Esophagus squamous epithelium (tissue), 5 donors: ENCODE measurements around the gene KRTDAP. TPM values are rescaled to one million over a fixed set of nuclear protein-coding genes. Genes with fewer than 3 reads are reported as not detected.

Source experiments
- DNase-seq: peaks from one replicate; lab custom pipeline; 2025; lab: John Stamatoyannopoulos, UW
- H3K27ac ChIP-seq, 4 donors: fragments of 200-600 bp; sonication (generic); one replicate each; pipeline ENCODE4 v1.5.1; 2016 to 2019; ENCODE audit warnings: mild to moderate bottlenecking in 1 of 4
- H3K27me3 ChIP-seq, 4 donors: fragments of 200-600 bp; sonication (generic); 1 replicate in 3 of 4; 2 replicates in 1 of 4; pipeline versions ENCODE4 v1.5.1 to v1.6.0; 2017 to 2021; ENCODE audit warnings: antibody characterized with exemption in 1 of 4
- H3K36me3 ChIP-seq, 3 donors: fragments of 200-600 bp; sonication (generic); one replicate each; pipeline ENCODE4 v1.5.1; 2016 to 2019
- H3K4me1 ChIP-seq, 3 donors: fragments of 200-600 bp; sonication (generic); one replicate each; pipeline ENCODE4 v1.5.1; 2017 to 2019
- H3K4me3 ChIP-seq, 4 donors: fragments of 200-600 bp; sonication (generic); 1 replicate in 3 of 4; 2 replicates in 1 of 4; pipeline ENCODE4 v1.5.1; 2016 to 2019; ENCODE audit warnings: mild to moderate bottlenecking in 2 of 4, moderate library complexity in 1 of 4
- H3K9me3 ChIP-seq, 3 donors: fragments of 200-600 bp; sonication (generic); one replicate each; pipeline ENCODE4 v1.5.1; 2016 to 2019
- POLR2A ChIP-seq, 4 donors: fragments of 450-650 bp; IDR thresholded peaks; one replicate each; pipeline ENCODE4 v1.6.1; 2017; ENCODE audit warnings: antibody characterized with exemption in 4 of 4, mild to moderate bottlenecking in 4 of 4, moderate library complexity in 3 of 4
- WGBS, 2 donors: methylation state at CpG; one replicate each; pipeline ENCODE4 v1.1.5; 2018; 5-methylcytosine and 5-hydroxymethylcytosine counted together
- intact Hi-C: fragments of 100-400 bp; cut with DNase I; formaldehyde crosslinking; loops from one replicate; pipeline ENCODE4 v1.15.0; 2022
- total RNA-seq, 4 donors: library from RNA; depleted of rRNA; stranded (reverse); fragments of >200 nt; gene quantifications; one replicate each; pipeline ENCODE4 v1.1.0, GENCODE V29; 2016
- TF ChIP-seq, protein P1 (sequence below), 6 experiments: fragments of 450-650 bp in 4 of 6; fragments of 200-600 bp in 2 of 6; sonication (generic) in 2 of 6; IDR thresholded peaks; one replicate each; pipeline ENCODE4 v1.5.1; 2016 to 2019; ENCODE audit warnings: antibody characterized with exemption in 6 of 6, mild to moderate bottlenecking in 4 of 6, moderate library complexity in 4 of 6
- donor health status: DM: yes; HTN: yes; CAD: no.

Gene KRTDAP
- total RNA-seq, 4 donors from 2014 or later = 4.6 to 656 (median 111) TPM

DNA sequence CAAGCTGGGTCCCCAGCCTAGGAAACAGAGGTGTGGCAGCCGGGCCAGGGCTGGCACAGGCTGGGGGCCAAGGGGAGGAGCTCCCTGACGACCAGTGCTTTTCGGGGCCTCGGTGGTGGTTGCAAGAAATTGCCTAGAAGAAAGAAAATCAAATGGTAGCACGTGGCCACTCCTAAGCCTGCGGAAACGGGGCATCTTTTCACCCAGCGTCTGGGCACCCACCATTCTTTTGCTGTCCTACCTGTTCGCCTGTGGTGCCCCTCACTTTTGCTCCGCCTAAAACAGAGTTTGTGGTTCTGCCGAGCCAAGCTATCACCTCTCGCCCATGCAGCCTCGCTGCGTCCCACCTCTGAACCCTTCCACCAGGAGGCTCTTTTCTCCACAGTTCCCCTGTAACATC is 7.1 kb upstream of the KRTDAP start:
- H3K27ac ChIP-seq = no peak overlapping the region
- TF ChIP-seq POLR2A (IDR thresholded peaks at IDR 0.05) = no peak
- TF ChIP-seq, protein P1, sequence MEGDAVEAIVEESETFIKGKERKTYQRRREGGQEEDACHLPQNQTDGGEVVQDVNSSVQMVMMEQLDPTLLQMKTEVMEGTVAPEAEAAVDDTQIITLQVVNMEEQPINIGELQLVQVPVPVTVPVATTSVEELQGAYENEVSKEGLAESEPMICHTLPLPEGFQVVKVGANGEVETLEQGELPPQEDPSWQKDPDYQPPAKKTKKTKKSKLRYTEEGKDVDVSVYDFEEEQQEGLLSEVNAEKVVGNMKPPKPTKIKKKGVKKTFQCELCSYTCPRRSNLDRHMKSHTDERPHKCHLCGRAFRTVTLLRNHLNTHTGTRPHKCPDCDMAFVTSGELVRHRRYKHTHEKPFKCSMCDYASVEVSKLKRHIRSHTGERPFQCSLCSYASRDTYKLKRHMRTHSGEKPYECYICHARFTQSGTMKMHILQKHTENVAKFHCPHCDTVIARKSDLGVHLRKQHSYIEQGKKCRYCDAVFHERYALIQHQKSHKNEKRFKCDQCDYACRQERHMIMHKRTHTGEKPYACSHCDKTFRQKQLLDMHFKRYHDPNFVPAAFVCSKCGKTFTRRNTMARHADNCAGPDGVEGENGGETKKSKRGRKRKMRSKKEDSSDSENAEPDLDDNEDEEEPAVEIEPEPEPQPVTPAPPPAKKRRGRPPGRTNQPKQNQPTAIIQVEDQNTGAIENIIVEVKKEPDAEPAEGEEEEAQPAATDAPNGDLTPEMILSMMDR (IDR thresholded peaks at IDR 0.05) = no peak
- no peak for DNase-seq
- peaks cover 0 to 19% (median 0%) of the 10 kb centered on the region in 4 donors for H3K27me3 ChIP-seq
- WGBS, 2 donors = 72 to 78% methylated on average over 8 to 12 of the region's 14 CpGs
- H3K4me1 ChIP-seq = peaks cover 5 to 25% (median 7%) of the 10 kb centered on the region in 3 donors
- H3K4me3 ChIP-seq = no peak overlapping the region
- intact Hi-C loops = loop anchor here (5.0 kb wide), 1 partner anchor 145 kb away; no protein-coding TSS in a partner anchor
- H3K36me3 ChIP-seq = no peaks in the 10 kb centered on the region
- no peaks in the 10 kb centered on the region for H3K9me3 ChIP-seq

DNA sequence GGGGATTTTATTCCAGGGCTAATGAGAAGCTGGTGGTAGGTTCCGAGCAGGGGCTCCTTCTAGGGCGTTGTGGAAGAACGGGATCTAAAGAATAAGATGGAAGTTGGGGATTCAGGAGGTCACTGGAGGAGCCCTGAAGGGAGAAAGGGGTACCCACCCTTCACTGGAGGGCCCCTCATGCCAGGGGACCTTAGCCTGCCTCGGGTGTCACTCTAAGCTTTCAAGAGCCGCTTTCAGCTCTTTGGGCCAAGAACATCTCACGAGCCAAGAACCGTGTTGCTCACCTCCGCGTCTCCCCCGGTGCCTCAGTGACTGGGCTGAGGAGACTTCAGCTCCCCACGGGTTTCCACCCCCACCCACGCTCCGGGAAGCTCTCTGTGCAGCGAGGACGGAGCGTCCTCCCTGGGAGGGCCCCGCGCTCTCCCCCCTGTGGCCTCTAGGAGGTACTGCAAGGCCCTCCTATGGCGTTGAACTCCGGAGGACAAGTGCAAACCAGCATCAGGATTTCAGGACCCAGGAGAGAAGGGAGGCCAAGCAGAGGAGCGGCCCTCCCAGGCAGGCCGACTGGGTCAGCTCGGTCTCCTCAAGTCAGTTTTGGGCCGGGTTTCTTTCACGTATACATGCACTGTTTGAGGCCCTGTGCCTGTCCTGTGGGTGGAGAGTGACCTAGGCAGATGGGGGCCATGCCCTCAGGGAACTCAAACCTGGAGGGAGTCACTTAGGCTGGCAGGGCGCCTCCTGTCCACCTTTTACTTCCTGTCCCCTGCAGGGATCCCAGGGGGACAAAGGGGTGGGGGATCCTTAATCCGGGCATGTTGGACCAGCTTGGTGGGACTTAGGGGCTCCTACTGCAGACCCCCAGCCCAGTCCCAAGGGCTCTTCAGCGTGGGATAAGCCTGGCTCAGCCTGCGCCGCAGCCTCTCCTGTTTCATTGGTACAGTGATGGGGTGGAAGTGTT is 5.1 kb upstream of the KRTDAP start:
- Histone ChIP-seq H3K4me3 (peak overlapping the region in 1 of 4 donors; percentile 33), H3K9me3 (no peaks in the 10 kb centered on the region), H3K27me3 (peaks cover 0 to 38% (median 0%) of the 10 kb centered on the region in 4 donors), H3K27ac (no peak overlapping the region), H3K36me3 (no peaks in the 10 kb centered on the region), H3K4me1 (peaks cover 5 to 43% (median 7%) of the 10 kb centered on the region in 3 donors)
- 43 to 55% methylated on average over 7 to 8 of the region's 30 CpGs for WGBS, 2 donors
- intact Hi-C loops = loop anchor here (5.0 kb wide), 1 partner anchor 143 kb away; no protein-coding TSS in a partner anchor
- DNase-seq = no peak
- TF ChIP-seq POLR2A (IDR thresholded peaks at IDR 0.05) = no peak
- TF ChIP-seq, protein P1 (IDR thresholded peaks at IDR 0.05) = peak; percentile 92 to 99 (median 96)

DNA sequence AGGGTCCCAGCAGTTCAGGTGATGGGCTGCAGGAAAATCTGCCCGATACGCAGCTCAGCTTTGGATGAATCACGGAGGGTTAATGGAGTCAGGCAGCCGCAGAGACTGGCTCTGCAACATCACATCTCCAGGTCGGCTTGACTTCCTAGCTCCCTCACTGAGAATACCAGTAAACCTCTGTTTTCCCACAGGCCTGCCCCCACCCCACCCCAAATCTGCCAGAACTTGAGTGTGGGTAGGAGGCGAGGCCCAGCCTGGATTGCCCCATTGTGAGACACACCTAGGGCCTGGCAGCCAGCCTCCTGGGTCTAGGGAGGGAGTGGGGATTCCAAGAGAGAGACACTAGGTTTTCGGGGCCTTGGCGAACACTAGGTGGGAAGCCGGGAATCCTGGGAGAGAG is 3.7 kb upstream of the KRTDAP start:
- H3K27ac ChIP-seq = peak overlapping the region in 2 of 4 donors; percentile 14 to 46
- intact Hi-C loops = no loop called here
- WGBS, 2 donors = 53 to 64% methylated on average over 5 to 8 of the region's 9 CpGs

DNA sequence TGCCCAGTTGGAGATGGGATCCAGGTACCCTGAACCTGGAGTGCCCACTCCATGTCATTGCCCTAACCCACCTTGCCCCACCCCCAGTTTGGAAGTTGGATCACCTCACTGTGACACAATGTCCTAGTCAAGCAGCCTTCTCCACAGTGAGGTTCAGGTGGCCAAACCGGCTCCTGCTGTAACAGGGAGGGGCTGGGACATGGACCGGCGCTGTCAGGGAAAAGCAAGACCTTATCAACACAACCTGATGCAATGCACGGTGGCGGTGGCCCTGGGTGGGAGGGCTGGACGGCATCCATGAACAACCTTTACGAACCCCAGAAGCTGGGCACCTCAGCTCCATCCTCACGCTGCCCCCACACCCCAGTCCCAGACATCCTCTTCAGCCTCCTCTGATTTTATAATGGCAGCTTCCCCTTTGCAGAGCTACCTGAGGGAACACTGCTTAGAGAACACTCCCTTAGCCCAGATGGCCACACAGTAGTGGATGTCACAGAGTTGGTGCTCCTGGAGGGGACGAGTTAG is 1.6 kb upstream of the KRTDAP start:
- intact Hi-C loops = no loop called here
- H3K9me3 ChIP-seq = no peaks in the 10 kb centered on the region
- H3K27me3 ChIP-seq = peaks cover 0 to 71% (median 0%) of the 10 kb centered on the region in 4 donors
- DNase-seq = no peak
- no peak overlapping the region for H3K27ac ChIP-seq
- no peak for TF ChIP-seq POLR2A (IDR thresholded peaks at IDR 0.05)
- TF ChIP-seq, protein P1 (IDR thresholded peaks at IDR 0.05) = no peak
- no peaks in the 10 kb centered on the region for H3K36me3 ChIP-seq
- no peak overlapping the region for H3K4me3 ChIP-seq
- peaks cover 5 to 47% (median 7%) of the 10 kb centered on the region in 3 donors for H3K4me1 ChIP-seq
- WGBS, 2 donors = 73 to 78% methylated on average over 2 to 4 of the region's 9 CpGs

More for the DNA sequence above, 3.7 kb upstream of the KRTDAP start:
- no peaks in the 10 kb centered on the region for H3K9me3 ChIP-seq
- no peaks in the 10 kb centered on the region for H3K36me3 ChIP-seq
- H3K27me3 ChIP-seq = peaks cover 0 to 51% (median 0%) of the 10 kb centered on the region in 4 donors
- peaks cover 5 to 47% (median 7%) of the 10 kb centered on the region in 3 donors for H3K4me1 ChIP-seq
- H3K4me3 ChIP-seq = no peak overlapping the region
- no peak for TF ChIP-seq POLR2A (IDR thresholded peaks at IDR 0.05)
- TF ChIP-seq, protein P1 (IDR thresholded peaks at IDR 0.05) = no peak
- no peak for DNase-seq
